ENCODE measurements around the gene NPAS3.

- no peak for TF ChIP-seq CTCF (IDR thresholded peaks at IDR 0.05)
- no peak for TF ChIP-seq POLR2A (IDR thresholded peaks at IDR 0.05)
- TF ChIP-seq POLR2AphosphoS5 (IDR thresholded peaks at IDR 0.05): no peak
These were observed 193.1 kb downstream of the NPAS3 start for GRCh38 chr14:33131801-33132200.

Data from sigmoid colon (tissue), 4 donors.